Measurements from ENCODE around the gene FGFR1OP2. TPM values are rescaled to one million over a fixed set of nuclear protein-coding genes. Genes with fewer than 3 reads are reported as not detected.

Gene FGFR1OP2
- total and polyA plus RNA-seq, 2 of the 8 experiments (the other 6 are each of a cell fraction or from before 2014, with no cell fraction given) = 8.8 to 34.4 TPM

DNA sequence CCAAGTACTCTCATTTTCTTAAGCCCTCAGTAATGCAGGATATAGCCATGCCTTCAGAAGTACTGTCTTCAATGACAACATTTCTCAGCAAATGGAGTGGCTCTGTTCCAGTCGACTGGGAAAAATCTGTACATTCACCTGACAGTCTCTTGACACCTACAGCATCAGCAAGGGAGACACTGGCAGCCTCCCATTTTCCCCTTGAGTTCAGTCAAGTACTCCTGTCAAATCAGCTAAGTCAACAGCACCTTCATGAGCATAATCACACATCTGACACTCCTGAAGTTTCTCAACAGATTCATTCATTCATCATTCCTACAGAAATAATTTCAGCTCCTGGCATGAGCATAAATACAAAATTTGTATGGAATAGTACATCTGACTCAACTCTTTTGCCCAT, 46.6 kb upstream of the FGFR1OP2 start:
- H4K20me1 ChIP-seq (replicated peaks in 1 of 2; ENCODE audit: control insufficient read depth in 1 of 2, insufficient read depth in 2 of 2, low read length in 2 of 2) = no peaks in the 10 kb centered on the region
- no peaks in the 10 kb centered on the region for H3K4me1 ChIP-seq (replicated peaks in 1 of 4; ENCODE audit: control insufficient read depth in 3 of 4, insufficient read depth in 4 of 4, low read length in 3 of 4)
- H3K9ac ChIP-seq (replicated peaks in 1 of 4; ENCODE audit: extremely low read depth in 1 of 4, low read depth in 3 of 4, low read length in 3 of 4) = no peak overlapping the region
- H3K36me3 ChIP-seq (ENCODE audit: control insufficient read depth in 2 of 4, insufficient read depth in 4 of 4, low read length in 3 of 4) = no peaks in the 10 kb centered on the region
- H3K14ac ChIP-seq (ENCODE audit: insufficient read length) = no peak overlapping the region
- no peak overlapping the region for H2BK12ac ChIP-seq (ENCODE audit: low read depth, low read length)
- no peaks in the 10 kb centered on the region for H3K79me1 ChIP-seq (ENCODE audit: low read depth, low read length)
- no peak overlapping the region for H3K4me2 ChIP-seq (ENCODE audit: insufficient read depth in 1 of 2, low read depth in 2 of 2, low read length in 2 of 2)
- no peak overlapping the region for H2BK15ac ChIP-seq (ENCODE audit: low read length)
- H4K5ac ChIP-seq (ENCODE audit: insufficient read length, low read depth, low read length) = no peak overlapping the region
- no peak overlapping the region for H4K91ac ChIP-seq (replicated peaks; ENCODE audit: insufficient read length, low read length)
- WGBS, 2 experiments (ENCODE audit: extremely low coverage in 1 of 2, insufficient coverage in 1 of 2, insufficient read length in 1 of 2, insufficient replicate concordance in 2 of 2, low coverage in 1 of 2, low lambda C conversion rate in 2 of 2, missing lambda C conversion rate in 1 of 2) = 63% methylated on average over 1 of the region's 1 CpG; no CpG with 5 or more reads in 1 of the 2 experiments
- H3K4me3 ChIP-seq (ENCODE audit: extremely low read depth in 1 of 4, insufficient read depth in 2 of 4, low read depth in 3 of 4, low read length in 4 of 4) = no peak overlapping the region
- H3K18ac ChIP-seq (ENCODE audit: extremely low read depth, low read length) = no peak overlapping the region
- no peak overlapping the region for H3K4ac ChIP-seq (replicated peaks; ENCODE audit: insufficient read length, low read depth, low read length)
- H2BK120ac ChIP-seq (replicated peaks; ENCODE audit: low read depth, low read length) = no peak overlapping the region
- no peak for FAIRE-seq
- H2BK5ac ChIP-seq (ENCODE audit: low read depth, low read length) = no peak overlapping the region
- H3K79me2 ChIP-seq (ENCODE audit: control insufficient read depth in 1 of 2, insufficient read depth in 2 of 2, low read length in 2 of 2) = no peaks in the 10 kb centered on the region
- no peak for DNase-seq (ENCODE audit: low read depth in 1 of 2, low spot score in 2 of 2)
- H3K23me2 ChIP-seq (ENCODE audit: low read depth, low read length) = no peaks in the 10 kb centered on the region
- POLR2A ChIA-PET (ENCODE audit: partially characterized antibody) = no interaction called here
- H2AFZ ChIP-seq (ENCODE audit: low read length) = no peak overlapping the region
- H2BK20ac ChIP-seq (ENCODE audit: low read length) = no peak overlapping the region
- CTCF ChIA-PET (ENCODE audit: partially characterized antibody) = interaction anchor here (0.6 to 1.3 kb wide), 4 partner anchors 13 to 66 kb away, joined by 3 to 5 read pairs (median 3); no protein-coding TSS in a partner anchor
- no peaks in the 10 kb centered on the region for H3K9me3 ChIP-seq (ENCODE audit: insufficient read depth in 2 of 2, low read depth in 1 of 2, low read length in 1 of 2)
- no peak overlapping the region for H3K23ac ChIP-seq (ENCODE audit: insufficient read length)
- no peak overlapping the region for H2AK5ac ChIP-seq (ENCODE audit: low read depth, low read length)
- H3K27me3 ChIP-seq (replicated peaks in 1 of 4; ENCODE audit: control insufficient read depth in 3 of 4, extremely low read depth in 1 of 4, insufficient read depth in 3 of 4, low read length in 3 of 4) = no peaks in the 10 kb centered on the region
- no peak overlapping the region for H3K56ac ChIP-seq (replicated peaks; ENCODE audit: insufficient read length, low read depth, low read length)
- H3K27ac ChIP-seq (ENCODE audit: low read depth, low read length) = no peak overlapping the region
- H4K8ac ChIP-seq (ENCODE audit: extremely low read depth, insufficient read depth, low read length) = no peak overlapping the region
- TF ChIP-seq CHD2 (IDR thresholded peaks at IDR 0.05; ENCODE audit: low read length) = no peak
- TF ChIP-seq GABPA (IDR thresholded peaks at IDR 0.05; ENCODE audit: borderline replicate concordance, insufficient read depth, low read length) = no peak
- TF ChIP-seq EP300 (IDR thresholded peaks at IDR 0.05; ENCODE audit: borderline replicate concordance in 1 of 2, low read depth in 2 of 2, low read length in 2 of 2) = no peak
- TF ChIP-seq POLR2AphosphoS5 (IDR thresholded peaks at IDR 0.05; ENCODE audit: low read depth, low read length) = no peak
- TF ChIP-seq MAFK (IDR thresholded peaks at IDR 0.05; ENCODE audit: low read depth, low read length) = no peak
- TF ChIP-seq, protein P1, sequence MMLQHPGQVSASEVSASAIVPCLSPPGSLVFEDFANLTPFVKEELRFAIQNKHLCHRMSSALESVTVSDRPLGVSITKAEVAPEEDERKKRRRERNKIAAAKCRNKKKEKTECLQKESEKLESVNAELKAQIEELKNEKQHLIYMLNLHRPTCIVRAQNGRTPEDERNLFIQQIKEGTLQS (IDR thresholded peaks at IDR 0.05; ENCODE audit: insufficient read depth, low read depth, low read length) = no peak
- no peak for TF ChIP-seq ASH2L (IDR thresholded peaks at IDR 0.05; ENCODE audit: low read length)
- no peak for TF ChIP-seq RAD21 (IDR thresholded peaks at IDR 0.05 in 1 of 2, conservative IDR thresholded peaks at IDR 0.05 in 1 of 2; ENCODE audit: low read depth in 2 of 2, low read length in 2 of 2)
- no peak for TF ChIP-seq RNF2 (IDR thresholded peaks at IDR 0.05; ENCODE audit: borderline replicate concordance, low read depth, low read length, missing control alignments, poor library complexity, severe bottlenecking)
- no peak for TF ChIP-seq FOSL1 (IDR thresholded peaks at IDR 0.05; ENCODE audit: insufficient read depth, low read depth, low read length)
- TF ChIP-seq, protein P2, sequence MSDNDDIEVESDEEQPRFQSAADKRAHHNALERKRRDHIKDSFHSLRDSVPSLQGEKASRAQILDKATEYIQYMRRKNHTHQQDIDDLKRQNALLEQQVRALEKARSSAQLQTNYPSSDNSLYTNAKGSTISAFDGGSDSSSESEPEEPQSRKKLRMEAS (IDR thresholded peaks at IDR 0.05) = no peak
- no peak for TF ChIP-seq TBP (IDR thresholded peaks at IDR 0.05; ENCODE audit: low read depth, low read length)
- TF ChIP-seq RXRA (IDR thresholded peaks at IDR 0.05; ENCODE audit: insufficient read depth, low read depth, low read length) = no peak
